Activated CD4-positive, alpha-beta memory T cell treated with anti-CD3 and anti-CD28 coated beads for 36 hours (primary cell): ENCODE data around the gene NTM. TPM values are rescaled to one million over a fixed set of nuclear protein-coding genes. Genes with fewer than 3 reads are reported as not detected.
A peak's percentile ranks its signal among the peaks of the same experiment; 100 is the strongest.

Experiments used
- CTCF ChIA-PET: fragments of 350-600 bp; sonication (Branson Sonifier 250); formaldehyde crosslinking; loops from one replicate; lab custom pipeline; 2021; ENCODE audit warnings: antibody characterized with exemption, inconsistent platforms; lab: Charles Lee
- POLR2A ChIA-PET: fragments of 350-600 bp; sonication (Branson Sonifier 250); formaldehyde crosslinking; loops from one replicate; lab custom pipeline; 2021; ENCODE audit warnings: antibody characterized with exemption; lab: Charles Lee
- DNase-seq: peaks from one replicate; pipeline ENCODE4 v3.0.0-alpha.2; 2020
- H3K27ac Mint-ChIP-seq: one replicate; pipeline ENCODE4 v1.8.0; 2021; ENCODE audit warnings: mixed read lengths
- H3K27me3 Mint-ChIP-seq: one replicate; pipeline ENCODE4 v1.8.0; 2021; ENCODE audit warnings: mixed read lengths
- H3K36me3 Mint-ChIP-seq: one replicate; pipeline ENCODE4 v1.8.0; 2021; ENCODE audit warnings: mixed read lengths
- H3K4me1 Mint-ChIP-seq: one replicate; pipeline ENCODE4 v1.8.0; 2021; ENCODE audit warnings: low read depth, mixed read lengths
- H3K4me3 Mint-ChIP-seq: one replicate; pipeline ENCODE4 v1.8.0; 2021; ENCODE audit warnings: mild to moderate bottlenecking, mixed read lengths
- H3K9me3 Mint-ChIP-seq: one replicate; pipeline ENCODE4 v1.8.0; 2021; ENCODE audit warnings: mixed read lengths
- intact Hi-C: fragments of 100-400 bp; cut with micrococcal nuclease; formaldehyde crosslinking; loops from one replicate; pipeline ENCODE4 v1.15.1; 2023
- total RNA-seq, 2 experiments: library from RNA; stranded (reverse); gene quantifications; one replicate each; pipeline ENCODE4 v1.2.3, GENCODE V29; 2021

NTM gene
- total RNA-seq, 2 experiments from 2014 or later: not detected

- no peak for DNase-seq
- Mint-ChIP-seq H3K27ac (no peak overlapping the region), H3K9me3 (no peaks in the 10 kb centered on the region), H3K4me3 (no peak overlapping the region), H3K27me3 (no peaks in the 10 kb centered on the region), H3K36me3 (no peaks in the 10 kb centered on the region), H3K4me1 (peaks cover 3% of the 10 kb centered on the region)
- POLR2A ChIA-PET: no interaction called here
- intact Hi-C loops: no loop called here
- CTCF ChIA-PET: interaction anchor here (1.4 kb wide), 1 partner anchor 8 kb away, joined by 6 read pairs; no protein-coding TSS in a partner anchor
Measured at GRCh38 chr11:131666006-131666405, 295.6 kb downstream of the NTM start.

DNA sequence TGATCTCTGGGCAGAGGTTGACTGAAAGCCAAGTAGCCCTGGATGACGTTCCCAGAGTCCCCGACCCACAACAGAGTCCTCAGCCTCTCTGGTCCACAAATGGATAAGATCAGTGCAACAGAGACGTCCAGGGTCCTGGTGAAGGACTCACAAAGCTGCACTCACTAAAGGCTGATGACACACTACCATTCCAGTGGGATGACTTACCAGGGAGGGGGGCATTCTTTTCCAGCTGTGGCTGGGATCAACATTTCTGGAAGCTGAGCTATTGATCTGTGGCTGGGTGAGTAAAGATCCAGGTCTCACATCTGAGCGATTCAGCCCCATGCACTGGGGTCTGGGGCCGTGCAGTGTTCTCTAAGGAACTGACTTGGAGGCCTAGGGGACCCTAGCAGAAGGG lies 296.2 kb downstream of the NTM start:
- POLR2A ChIA-PET: no interaction called here
- CTCF ChIA-PET: no interaction called here
- intact Hi-C loops: no loop called here

DNA sequence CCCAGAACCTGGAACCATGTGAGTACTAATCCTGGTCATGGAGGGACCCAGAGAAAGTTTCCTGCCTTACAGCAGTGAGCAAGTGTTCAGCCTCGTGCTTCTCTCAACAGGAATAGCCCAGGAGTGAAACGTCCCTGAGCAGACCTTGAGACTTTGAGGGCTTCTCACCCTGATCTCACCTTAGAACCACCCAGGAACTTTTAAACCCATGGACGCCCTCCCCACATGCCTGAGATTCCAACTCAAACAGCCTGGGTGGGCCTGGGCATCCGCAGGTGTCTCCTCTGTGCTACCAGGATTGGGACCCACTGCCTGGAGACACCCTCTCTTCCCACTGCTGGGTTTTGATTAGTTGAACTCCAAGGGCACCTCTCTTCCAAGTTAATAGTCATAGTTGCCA lies 297.2 kb downstream of the NTM start:
- H3K36me3 Mint-ChIP-seq: no peaks in the 10 kb centered on the region
- DNase-seq: no peak
- POLR2A ChIA-PET: no interaction called here
- CTCF ChIA-PET: interaction anchor here (0.6 kb wide), 1 partner anchor 424 kb away, joined by 3 read pairs; no protein-coding TSS in a partner anchor
- intact Hi-C loops: no loop called here
- no peak overlapping the region for H3K4me3 Mint-ChIP-seq
- no peak overlapping the region for H3K27ac Mint-ChIP-seq
- no peaks in the 10 kb centered on the region for H3K27me3 Mint-ChIP-seq
- H3K4me1 Mint-ChIP-seq: peaks cover 3% of the 10 kb centered on the region
- no peaks in the 10 kb centered on the region for H3K9me3 Mint-ChIP-seq

More for the DNA sequence above, 296.2 kb downstream of the NTM start:
- no peak overlapping the region for H3K27ac Mint-ChIP-seq
- no peak for DNase-seq
- H3K4me3 Mint-ChIP-seq: no peak overlapping the region
- H3K9me3 Mint-ChIP-seq: no peaks in the 10 kb centered on the region
- no peaks in the 10 kb centered on the region for H3K36me3 Mint-ChIP-seq
- no peaks in the 10 kb centered on the region for H3K27me3 Mint-ChIP-seq
- peaks cover 3% of the 10 kb centered on the region for H3K4me1 Mint-ChIP-seq

DNA sequence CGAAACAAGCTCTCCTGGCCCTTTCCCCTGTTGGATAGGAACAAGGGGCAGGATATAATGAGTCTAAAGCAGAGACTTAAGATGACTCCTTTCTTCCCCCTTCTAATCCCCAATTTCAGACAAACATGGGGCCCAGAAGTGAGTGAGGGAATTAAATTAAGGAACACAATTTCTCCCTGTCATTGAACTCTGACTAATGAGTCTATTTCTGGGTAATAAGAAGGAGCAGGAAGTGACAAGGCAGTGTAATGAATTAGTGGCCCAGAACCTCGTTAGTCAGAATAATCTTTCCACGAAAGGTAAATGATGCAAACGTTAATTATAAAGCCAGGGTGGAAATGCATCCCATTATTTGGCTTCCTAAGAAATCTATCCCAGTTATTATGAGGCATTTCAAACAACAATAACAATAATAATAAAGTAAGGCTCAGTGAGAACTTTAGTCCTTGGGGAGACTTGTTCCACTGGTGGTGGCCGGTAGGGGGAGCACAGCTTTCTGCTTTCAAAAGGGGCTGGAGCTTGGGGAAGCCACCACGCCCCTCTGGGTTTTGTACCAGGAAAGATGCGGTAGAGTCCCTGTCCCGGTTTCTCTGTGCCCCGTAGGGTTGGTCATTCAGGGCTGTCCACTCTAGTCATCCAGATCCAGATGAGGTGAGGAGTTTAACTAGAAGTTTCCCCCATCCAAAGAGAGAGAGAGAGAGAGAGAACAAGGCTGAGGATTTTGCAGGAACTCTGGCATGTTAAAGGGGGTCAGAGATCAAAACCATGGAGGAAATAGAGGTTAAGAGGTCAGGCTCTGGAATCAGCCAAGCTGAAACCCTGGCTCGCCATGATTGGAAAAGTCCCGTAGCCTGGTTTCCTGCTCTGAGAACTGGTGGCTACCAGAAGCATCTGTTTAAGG lies 298.3 kb downstream of the NTM start:
- peaks cover 3% of the 10 kb centered on the region for H3K4me1 Mint-ChIP-seq
- peak; percentile 57 for DNase-seq
- H3K4me3 Mint-ChIP-seq: no peak overlapping the region
- ChIA-PET CTCF (interaction anchor here (1.0 to 2.2 kb wide), 6 partner anchors 11 to 745 kb away, joined by 3 to 7 read pairs (median 4); no protein-coding TSS in a partner anchor), POLR2A (no interaction called here)
- H3K9me3 Mint-ChIP-seq: no peaks in the 10 kb centered on the region
- H3K27ac Mint-ChIP-seq: no peak overlapping the region
- no peaks in the 10 kb centered on the region for H3K27me3 Mint-ChIP-seq
- intact Hi-C loops: no loop called here
- H3K36me3 Mint-ChIP-seq: no peaks in the 10 kb centered on the region

DNA sequence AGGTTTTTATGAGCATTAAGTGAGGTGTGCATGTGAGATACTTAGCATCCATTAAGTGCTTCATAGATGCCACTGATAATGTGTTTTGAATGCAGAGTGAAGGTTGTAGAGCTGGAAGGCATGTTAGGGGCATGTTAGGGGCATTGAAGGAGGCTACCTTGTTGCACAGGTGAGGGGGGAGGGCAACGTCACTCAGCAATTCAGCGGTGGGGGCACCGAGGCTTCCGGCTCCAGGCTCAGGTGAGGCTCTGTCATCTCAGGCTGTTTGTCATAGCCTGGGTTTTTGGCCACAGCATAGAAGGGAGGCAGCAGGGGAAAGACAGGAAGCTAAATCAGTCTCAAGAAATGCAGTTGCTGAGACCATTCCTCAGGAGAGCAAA lies 299.0 kb downstream of the NTM start:
- ChIA-PET CTCF (interaction anchor here (0.7 to 2.2 kb wide), 8 partner anchors 11 to 746 kb away, joined by 3 to 7 read pairs (median 3); no protein-coding TSS in a partner anchor), POLR2A (no interaction called here)
- intact Hi-C loops: no loop called here
- Mint-ChIP-seq H3K36me3 (no peaks in the 10 kb centered on the region), H3K27ac (no peak overlapping the region), H3K4me1 (peaks cover 3% of the 10 kb centered on the region), H3K27me3 (no peaks in the 10 kb centered on the region), H3K9me3 (no peaks in the 10 kb centered on the region), H3K4me3 (no peak overlapping the region)
- DNase-seq: no peak

GRCh38 chr11:131670876-131671275 lies 300.5 kb downstream of the NTM start:
- peaks cover 3% of the 10 kb centered on the region for H3K4me1 Mint-ChIP-seq
- H3K9me3 Mint-ChIP-seq: no peaks in the 10 kb centered on the region
- intact Hi-C loops: no loop called here
- no peak overlapping the region for H3K4me3 Mint-ChIP-seq
- no peaks in the 10 kb centered on the region for H3K27me3 Mint-ChIP-seq
- H3K36me3 Mint-ChIP-seq: no peaks in the 10 kb centered on the region
- POLR2A ChIA-PET: no interaction called here
- CTCF ChIA-PET: no interaction called here
- DNase-seq: no peak
- H3K27ac Mint-ChIP-seq: no peak overlapping the region

GRCh38 chr11:131671320-131671719 lies 300.9 kb downstream of the NTM start:
- intact Hi-C loops: no loop called here
- H3K27ac Mint-ChIP-seq: no peak overlapping the region
- peaks cover 3% of the 10 kb centered on the region for H3K4me1 Mint-ChIP-seq

DNA sequence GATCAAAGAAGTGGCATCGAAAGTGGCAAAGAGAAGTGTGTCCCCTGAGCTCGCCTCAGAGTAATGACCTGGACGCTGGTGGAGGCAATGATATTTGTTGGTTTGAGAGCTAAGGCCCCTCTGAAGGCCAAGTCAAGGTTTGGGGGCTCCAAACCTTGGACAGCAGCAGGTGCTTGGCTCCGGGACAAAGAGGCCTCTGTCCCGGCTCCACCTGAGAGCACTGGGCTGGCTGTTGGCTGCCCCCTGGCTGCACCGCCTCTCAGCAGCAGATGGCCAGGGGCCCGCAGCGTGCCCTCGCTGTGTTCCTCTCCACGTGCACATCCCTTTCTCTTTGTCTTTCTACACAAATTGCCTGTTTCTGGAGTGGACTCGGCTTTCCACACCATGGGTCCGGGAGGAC lies 301.3 kb downstream of the NTM start:
- H3K4me3 Mint-ChIP-seq: no peak overlapping the region
- no peak for DNase-seq
- CTCF ChIA-PET: no interaction called here
- H3K9me3 Mint-ChIP-seq: no peaks in the 10 kb centered on the region
- no peaks in the 10 kb centered on the region for H3K36me3 Mint-ChIP-seq
- H3K27ac Mint-ChIP-seq: no peak overlapping the region
- peaks cover 3% of the 10 kb centered on the region for H3K4me1 Mint-ChIP-seq
- POLR2A ChIA-PET: no interaction called here
- intact Hi-C loops: no loop called here
- H3K27me3 Mint-ChIP-seq: no peaks in the 10 kb centered on the region

More at GRCh38 chr11:131671320-131671719, 300.9 kb downstream of the NTM start:
- Mint-ChIP-seq H3K36me3 (no peaks in the 10 kb centered on the region), H3K27me3 (no peaks in the 10 kb centered on the region), H3K9me3 (no peaks in the 10 kb centered on the region), H3K4me3 (no peak overlapping the region)
- POLR2A ChIA-PET: no interaction called here
- DNase-seq: no peak
- CTCF ChIA-PET: no interaction called here

- Mint-ChIP-seq H3K4me3 (no peak overlapping the region), H3K9me3 (no peaks in the 10 kb centered on the region), H3K27me3 (no peaks in the 10 kb centered on the region), H3K27ac (no peak overlapping the region), H3K36me3 (no peaks in the 10 kb centered on the region), H3K4me1 (peaks cover 3% of the 10 kb centered on the region)
- POLR2A ChIA-PET: no interaction called here
- DNase-seq: no peak
- intact Hi-C loops: no loop called here
- CTCF ChIA-PET: no interaction called here
Measured at GRCh38 chr11:131672191-131672590, 301.8 kb downstream of the NTM start.

DNA sequence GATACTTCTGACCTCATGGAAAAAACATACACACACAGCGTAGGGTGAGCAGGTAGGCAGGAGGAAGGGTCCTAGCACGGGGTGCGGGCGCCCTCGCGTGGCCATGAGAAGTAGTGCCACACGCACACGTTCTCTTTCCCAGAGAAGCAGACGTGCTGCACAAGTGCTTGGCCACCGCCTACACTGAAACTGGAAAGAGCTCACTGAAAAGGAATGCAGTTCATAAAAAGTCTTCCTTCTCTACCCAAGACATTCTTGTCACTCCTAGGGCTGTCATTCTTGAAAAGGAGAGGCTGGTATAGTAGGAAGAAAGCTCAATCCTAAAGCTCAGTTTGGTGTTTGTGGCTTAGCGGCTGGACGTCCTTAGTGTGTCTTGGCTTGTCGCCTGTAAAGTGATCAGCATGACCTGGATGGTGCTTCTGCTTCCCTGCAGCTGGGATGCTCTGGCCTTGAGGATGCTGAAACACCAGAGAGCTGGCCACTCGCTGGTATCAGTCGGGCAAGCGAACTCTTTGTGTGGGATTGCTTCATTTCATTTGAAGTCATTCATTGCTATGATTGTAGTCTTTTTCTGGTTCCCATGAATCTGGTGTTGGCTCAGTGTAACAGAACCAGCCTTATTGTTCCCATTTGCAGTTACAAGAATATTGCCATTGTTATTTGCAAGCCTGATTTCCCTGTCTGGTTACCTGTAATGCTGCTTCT lies 303.8 kb downstream of the NTM start:
- Mint-ChIP-seq H3K4me3 (no peak overlapping the region), H3K27me3 (no peaks in the 10 kb centered on the region), H3K36me3 (no peaks in the 10 kb centered on the region), H3K4me1 (no peaks in the 10 kb centered on the region), H3K9me3 (no peaks in the 10 kb centered on the region), H3K27ac (no peak overlapping the region)
- ChIA-PET CTCF (interaction anchor here (0.7 to 2.1 kb wide), 21 partner anchors 9 to 758 kb away, joined by 3 to 16 read pairs (median 4); no protein-coding TSS in a partner anchor), POLR2A (no interaction called here)
- intact Hi-C loops: loop anchor here (2.0 kb wide), 1 partner anchor 427 kb away; no protein-coding TSS in a partner anchor
- DNase-seq: peak; percentile 65

- DNase-seq: no peak
- Mint-ChIP-seq H3K36me3 (no peaks in the 10 kb centered on the region), H3K9me3 (no peaks in the 10 kb centered on the region), H3K4me3 (no peak overlapping the region), H3K27ac (no peak overlapping the region), H3K4me1 (no peaks in the 10 kb centered on the region), H3K27me3 (no peaks in the 10 kb centered on the region)
- ChIA-PET POLR2A (no interaction called here), CTCF (interaction anchor here (0.9 to 2.1 kb wide), 10 partner anchors 10 to 753 kb away, joined by 3 to 16 read pairs (median 4); no protein-coding TSS in a partner anchor)
- intact Hi-C loops: loop anchor here (2.0 kb wide), 1 partner anchor 429 kb away; no protein-coding TSS in a partner anchor
Measured at GRCh38 chr11:131675121-131675888, 304.9 kb downstream of the NTM start.
